Measurements from ENCODE around the gene DPP6.

The DPP6 gene

GRCh38 chr7:154532771-154533170 lies 480.6 kb downstream of the DPP6 start:
- no peak for TF ChIP-seq MYC (IDR thresholded peaks at IDR 0.05; ENCODE audit: low read depth, low read length)
- TF ChIP-seq POLR2A (IDR thresholded peaks at IDR 0.05; ENCODE audit: extremely low read depth, insufficient read length) = no peak
- no peak for TF ChIP-seq MAX (IDR thresholded peaks at IDR 0.05; ENCODE audit: low read depth, low read length)
- TF ChIP-seq CTCF (IDR thresholded peaks at IDR 0.05; ENCODE audit: low read depth, low read length) = no peak
- no peak overlapping the region for H3K4me3 ChIP-seq (ENCODE audit: low read depth, low read length)
- no peak for DNase-seq (ENCODE audit: low read depth)

GRCh38 chr7:154540596-154540995 lies 488.4 kb downstream of the DPP6 start:
- no peak for TF ChIP-seq MYC (IDR thresholded peaks at IDR 0.05; ENCODE audit: low read depth, low read length)
- no peak for TF ChIP-seq MAX (IDR thresholded peaks at IDR 0.05; ENCODE audit: low read depth, low read length)
- TF ChIP-seq POLR2A (IDR thresholded peaks at IDR 0.05; ENCODE audit: extremely low read depth, insufficient read length) = no peak
- TF ChIP-seq CTCF (IDR thresholded peaks at IDR 0.05; ENCODE audit: low read depth, low read length) = no peak
- H3K4me3 ChIP-seq (ENCODE audit: low read depth, low read length) = no peak overlapping the region

DNA sequence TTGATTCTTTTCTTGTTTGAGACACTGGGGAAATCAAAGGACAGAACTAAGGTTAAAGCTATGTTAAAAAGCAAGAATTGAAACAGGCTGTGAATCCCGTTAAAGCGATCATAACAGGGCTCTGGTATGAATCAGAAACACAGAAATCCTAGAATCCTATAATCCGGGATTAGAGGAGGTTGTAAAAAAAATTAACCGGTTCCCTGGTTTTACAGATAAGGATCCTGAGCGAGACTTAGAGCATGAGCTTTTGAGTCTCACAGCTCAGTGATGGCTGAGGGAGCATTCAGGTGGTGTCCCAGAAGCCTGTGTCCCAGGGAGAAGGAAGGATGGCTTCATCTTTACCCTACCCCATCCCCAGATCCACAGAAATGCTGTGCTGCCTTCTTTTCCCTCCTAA lies 489.4 kb downstream of the DPP6 start:
- DNase-seq (ENCODE audit: low read depth) = no peak
- TF ChIP-seq POLR2A (IDR thresholded peaks at IDR 0.05; ENCODE audit: extremely low read depth, insufficient read length) (no peak), MYC (IDR thresholded peaks at IDR 0.05; ENCODE audit: low read depth, low read length) (no peak), MAX (IDR thresholded peaks at IDR 0.05; ENCODE audit: low read depth, low read length) (no peak), CTCF (IDR thresholded peaks at IDR 0.05; ENCODE audit: low read depth, low read length) (no peak)
- H3K4me3 ChIP-seq (ENCODE audit: low read depth, low read length) = no peak overlapping the region

More at GRCh38 chr7:154540596-154540995, 488.4 kb downstream of the DPP6 start:
- no peak for DNase-seq (ENCODE audit: low read depth)

GRCh38 chr7:154546946-154547587 lies 494.9 kb downstream of the DPP6 start:
- no peak for DNase-seq (ENCODE audit: low read depth)
- no peak overlapping the region for H3K4me3 ChIP-seq (ENCODE audit: low read depth, low read length)
- TF ChIP-seq MAX (IDR thresholded peaks at IDR 0.05; ENCODE audit: low read depth, low read length) = no peak
- no peak for TF ChIP-seq MYC (IDR thresholded peaks at IDR 0.05; ENCODE audit: low read depth, low read length)
- no peak for TF ChIP-seq CTCF (IDR thresholded peaks at IDR 0.05; ENCODE audit: low read depth, low read length)
- no peak for TF ChIP-seq POLR2A (IDR thresholded peaks at IDR 0.05; ENCODE audit: extremely low read depth, insufficient read length)

DNA sequence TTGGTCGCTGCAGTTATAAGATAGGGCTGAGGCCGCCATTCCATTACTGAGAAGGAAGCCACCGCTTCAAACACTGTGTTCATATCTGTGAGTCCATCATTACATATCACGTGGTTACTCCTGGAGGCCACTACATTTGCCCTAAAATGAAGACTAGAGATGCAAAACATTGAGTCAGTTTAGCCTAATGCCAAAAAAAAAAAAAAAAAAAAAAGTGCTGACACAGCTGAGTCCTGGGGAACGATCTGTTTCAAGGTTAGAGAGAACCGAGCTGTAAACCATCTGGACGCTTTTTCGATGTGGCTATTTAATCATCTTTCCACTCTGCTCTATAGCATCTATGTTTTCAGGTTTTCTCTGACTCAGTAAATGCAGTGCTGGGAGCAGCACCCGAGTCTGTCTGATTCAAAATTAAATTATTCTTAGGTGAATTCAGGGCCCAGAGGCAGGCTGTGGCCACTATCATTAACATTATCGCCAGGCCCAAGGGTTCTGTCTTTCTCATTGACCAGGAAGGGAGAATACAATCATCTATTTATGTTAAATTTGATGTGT lies 501.6 kb downstream of the DPP6 start:
- H3K4me3 ChIP-seq (ENCODE audit: low read depth, low read length) = no peak overlapping the region
- TF ChIP-seq CTCF (IDR thresholded peaks at IDR 0.05; ENCODE audit: low read depth, low read length) (no peak), MAX (IDR thresholded peaks at IDR 0.05; ENCODE audit: low read depth, low read length) (no peak), POLR2A (IDR thresholded peaks at IDR 0.05; ENCODE audit: extremely low read depth, insufficient read length) (no peak), MYC (IDR thresholded peaks at IDR 0.05; ENCODE audit: low read depth, low read length) (no peak)
- no peak for DNase-seq (ENCODE audit: low read depth)
